HEK293 (cell line): ENCODE data around the gene THEM4.

ENCODE experiments used
- CTCF ChIA-PET: fragments of 350-600 bp; formaldehyde crosslinking; extraction: SDS; loops from one replicate; lab custom pipeline; 2021; ENCODE audit warnings: antibody characterized with exemption; lab: Yijun Ruan, JAX
- POLR2A ChIA-PET: fragments of 300-600 bp; formaldehyde crosslinking; extraction: SDS; loops from one replicate; lab custom pipeline; 2020; ENCODE audit warnings: antibody characterized with exemption, inconsistent platforms; lab: Yijun Ruan, JAX
- H3K27ac ChIP-seq: fragments of 200-500 bp; sonication (Bioruptor generic); 2 replicates; pipeline ENCODE4 v1.5.1; 2014; ENCODE audit warnings: low read depth, low read length, control low read depth, inconsistent platforms; ENCODE audit errors: extremely low read depth
- H3K36me3 ChIP-seq, 2 experiments: fragments of 200-500 bp in 1 of 2; sonication (Bioruptor generic) in 1 of 2; 1 replicate in 1 of 2; 2 replicates in 1 of 2; pipeline ENCODE4 v1.5.1; 2014 to 2017; ENCODE audit warnings: inconsistent platforms in 2 of 2, low read length in 2 of 2; ENCODE audit not compliant: control insufficient read depth in 2 of 2, insufficient read depth in 1 of 2
- H3K4me1 ChIP-seq: fragments of 200-500 bp; sonication (Bioruptor generic); 2 replicates; pipeline ENCODE4 v1.5.1; 2014; ENCODE audit warnings: mild to moderate bottlenecking, low read length, inconsistent platforms; ENCODE audit not compliant: control insufficient read depth, insufficient read depth
- H3K4me3 ChIP-seq: 2 replicates; pipeline ENCODE4 v1.5.1; 2011; ENCODE audit warnings: low read depth, mild to moderate bottlenecking, control low read depth, low read length, moderate library complexity
- H3K9me3 ChIP-seq: fragments of 200-500 bp; sonication (Bioruptor generic); 2 replicates; pipeline ENCODE4 v1.5.1; 2014; ENCODE audit warnings: low read depth, low read length, inconsistent platforms; ENCODE audit not compliant: control insufficient read depth, insufficient read depth
- AEBP2 ChIP-seq: fragments of 450-650 bp; formaldehyde crosslinking; IDR thresholded peaks from 2 replicates; pipeline ENCODE4 v1.5.1; 2016; ENCODE audit warnings: missing biosample characterization, missing genetic modification characterization, borderline replicate concordance
- EGR2 ChIP-seq: fragments of 450-650 bp; formaldehyde crosslinking; IDR thresholded peaks from 2 replicates; pipeline ENCODE4 v1.5.1; 2016; ENCODE audit warnings: low read depth, missing biosample characterization, missing genetic modification characterization
- HOXA7 ChIP-seq: sonication (generic); formaldehyde crosslinking; IDR thresholded peaks from 2 replicates; pipeline ENCODE4 v1.8.1; 2022; ENCODE audit warnings: missing genetic modification reagents, borderline replicate concordance
- KLF7 ChIP-seq: fragments of 450-650 bp; formaldehyde crosslinking; IDR thresholded peaks from 2 replicates; pipeline ENCODE4 v1.5.1; 2016; ENCODE audit warnings: missing biosample characterization, missing genetic modification characterization, borderline replicate concordance
- MEIS1 ChIP-seq: sonication (generic); formaldehyde crosslinking; IDR thresholded peaks from 2 replicates; pipeline ENCODE4 v1.8.1; 2022; ENCODE audit warnings: missing genetic modification reagents, mild to moderate bottlenecking, borderline replicate concordance
- PRDM1 ChIP-seq: fragments of 450-650 bp; formaldehyde crosslinking; IDR thresholded peaks from 2 replicates; pipeline ENCODE4; 2016; ENCODE audit warnings: missing biosample characterization, missing genetic modification characterization
- SP7 ChIP-seq: fragments of 450-650 bp; formaldehyde crosslinking; IDR thresholded peaks from 2 replicates; pipeline ENCODE4 v1.5.1; 2016; ENCODE audit warnings: missing biosample characterization, missing genetic modification characterization
- ZBTB17 ChIP-seq: fragments of 450-650 bp; formaldehyde crosslinking; IDR thresholded peaks from 2 replicates; pipeline ENCODE4 v1.5.1; 2016; ENCODE audit warnings: missing biosample characterization, missing genetic modification characterization
- ZBTB21 ChIP-seq: fragments of 450-650 bp; formaldehyde crosslinking; IDR thresholded peaks from 2 replicates; pipeline ENCODE4 v1.5.1; 2017; ENCODE audit warnings: missing biosample characterization, missing genetic modification characterization
- ZEB2 ChIP-seq: fragments of 450-650 bp; formaldehyde crosslinking; IDR thresholded peaks from 2 replicates; pipeline ENCODE4 v1.5.1; 2016; ENCODE audit warnings: missing biosample characterization, missing genetic modification characterization
- ZNF10 ChIP-seq: fragments of 450-650 bp; formaldehyde crosslinking; IDR thresholded peaks from 2 replicates; pipeline ENCODE4 v1.5.1; 2017; ENCODE audit warnings: missing biosample characterization, missing genetic modification characterization
- ZNF138 ChIP-seq: fragments of 450-650 bp; formaldehyde crosslinking; IDR thresholded peaks from 2 replicates; pipeline ENCODE4 v1.5.1; 2016; ENCODE audit warnings: missing biosample characterization, missing genetic modification characterization, borderline replicate concordance
- ZNF184 ChIP-seq: fragments of 450-650 bp; IDR thresholded peaks from 2 replicates; pipeline ENCODE4 v1.5.1; 2018; ENCODE audit warnings: missing biosample characterization, mild to moderate bottlenecking, missing genetic modification characterization
- ZNF19 ChIP-seq: fragments of 450-650 bp; formaldehyde crosslinking; IDR thresholded peaks from 2 replicates; pipeline ENCODE4; 2016; ENCODE audit warnings: missing biosample characterization, missing genetic modification characterization, low read depth
- ZNF223 ChIP-seq: fragments of 450-650 bp; formaldehyde crosslinking; IDR thresholded peaks from 2 replicates; pipeline ENCODE4 v1.5.1; 2016; ENCODE audit warnings: missing biosample characterization, missing genetic modification characterization
- ZNF23 ChIP-seq: fragments of 450-650 bp; formaldehyde crosslinking; IDR thresholded peaks from 2 replicates; pipeline ENCODE4 v1.5.1; 2016; ENCODE audit warnings: missing biosample characterization, missing genetic modification characterization, borderline replicate concordance
- ZNF248 ChIP-seq: fragments of 450-650 bp; formaldehyde crosslinking; IDR thresholded peaks from 2 replicates; pipeline ENCODE4 v1.5.1; 2017; ENCODE audit warnings: missing biosample characterization, missing genetic modification characterization
- ZNF426 ChIP-seq: fragments of 450-650 bp; formaldehyde crosslinking; IDR thresholded peaks from 2 replicates; pipeline ENCODE4 v1.5.1; 2017; ENCODE audit warnings: missing biosample characterization, missing genetic modification characterization, mild to moderate bottlenecking, inconsistent platforms, moderate library complexity
- ZNF529 ChIP-seq: fragments of 450-650 bp; formaldehyde crosslinking; IDR thresholded peaks from 2 replicates; pipeline ENCODE4 v1.5.1; 2017; ENCODE audit warnings: missing genetic modification characterization, missing biosample characterization; ENCODE audit not compliant: insufficient replicate concordance
- ZNF530 ChIP-seq: fragments of 450-650 bp; formaldehyde crosslinking; IDR thresholded peaks from 2 replicates; pipeline ENCODE4 v1.5.1; 2016; ENCODE audit warnings: low read depth, missing biosample characterization, missing genetic modification characterization
- ZNF544 ChIP-seq: fragments of 450-650 bp; formaldehyde crosslinking; IDR thresholded peaks from 2 replicates; pipeline ENCODE4 v1.5.0; 2017; ENCODE audit warnings: missing biosample characterization, missing genetic modification characterization
- ZNF621 ChIP-seq: fragments of 450-650 bp; formaldehyde crosslinking; IDR thresholded peaks from 2 replicates; pipeline ENCODE4 v1.5.1; 2017; ENCODE audit warnings: missing biosample characterization, missing genetic modification characterization
- ZNF624 ChIP-seq: fragments of 450-650 bp; formaldehyde crosslinking; IDR thresholded peaks from 2 replicates; pipeline ENCODE4 v1.5.1; 2017; ENCODE audit warnings: missing biosample characterization, missing genetic modification characterization
- ZNF639 ChIP-seq: fragments of 450-650 bp; formaldehyde crosslinking; IDR thresholded peaks from 2 replicates; pipeline ENCODE4 v1.5.1; 2016; ENCODE audit warnings: missing biosample characterization, missing genetic modification characterization
- ZNF747 ChIP-seq: fragments of 450-650 bp; formaldehyde crosslinking; IDR thresholded peaks from 2 replicates; pipeline ENCODE4 v1.5.1; 2016; ENCODE audit warnings: missing biosample characterization, missing genetic modification characterization
- ZNF792 ChIP-seq: fragments of 450-650 bp; formaldehyde crosslinking; IDR thresholded peaks from 2 replicates; pipeline ENCODE4 v1.5.1; 2016; ENCODE audit warnings: missing biosample characterization, missing genetic modification characterization
- ZSCAN30 ChIP-seq: fragments of 450-650 bp; IDR thresholded peaks from 2 replicates; pipeline ENCODE4 v1.5.1; 2018; ENCODE audit warnings: missing biosample characterization, mild to moderate bottlenecking, missing genetic modification characterization, moderate library complexity
- TF ChIP-seq, protein P1 (sequence below): fragments of 450-650 bp; formaldehyde crosslinking; IDR thresholded peaks from 2 replicates; pipeline ENCODE4; 2016; ENCODE audit warnings: missing biosample characterization, missing genetic modification characterization

Gene THEM4

GRCh38 chr1:151952811-151953210 lies 43.5 kb upstream of the THEM4 start (continued):
- no peak for TF ChIP-seq AEBP2
- TF ChIP-seq ZNF248 (tag by site-specific recombination) = no peak
- TF ChIP-seq ZNF792 (tag by site-specific recombination) = no peak
- TF ChIP-seq ZNF23 = no peak
- no peak for TF ChIP-seq ZNF426 (tag by site-specific recombination)
- TF ChIP-seq, protein P1, sequence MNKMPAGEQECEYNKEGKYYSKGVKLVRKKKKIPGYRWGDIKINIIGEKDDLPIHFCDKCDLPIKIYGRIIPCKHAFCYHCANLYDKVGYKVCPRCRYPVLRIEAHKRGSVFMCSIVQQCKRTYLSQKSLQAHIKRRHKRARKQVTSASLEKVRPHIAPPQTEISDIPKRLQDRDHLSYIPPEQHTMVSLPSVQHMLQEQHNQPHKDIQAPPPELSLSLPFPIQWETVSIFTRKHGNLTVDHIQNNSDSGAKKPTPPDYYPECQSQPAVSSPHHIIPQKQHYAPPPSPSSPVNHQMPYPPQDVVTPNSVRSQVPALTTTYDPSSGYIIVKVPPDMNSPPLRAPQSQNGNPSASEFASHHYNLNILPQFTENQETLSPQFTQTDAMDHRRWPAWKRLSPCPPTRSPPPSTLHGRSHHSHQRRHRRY (tag by site-specific recombination) = no peak
- TF ChIP-seq MEIS1 (CRISPR knock-in tag) = no peak
- TF ChIP-seq ZNF544 (tag by site-specific recombination) = no peak

- POLR2A ChIA-PET = no interaction called here
- H3K4me1 ChIP-seq = peaks cover 13% of the 10 kb centered on the region
These were observed 40.3 kb upstream of the THEM4 start for GRCh38 chr1:151949371-151950193.

GRCh38 chr1:151948506-151948905 lies 39.2 kb upstream of the THEM4 start:
- Histone ChIP-seq H3K27ac (no peak overlapping the region), H3K9me3 (no peaks in the 10 kb centered on the region), H3K4me1 (peaks cover 15% of the 10 kb centered on the region), H3K4me3 (no peak overlapping the region), H3K36me3 (no peaks in the 10 kb centered on the region)
- ChIA-PET POLR2A (no interaction called here), CTCF (interaction anchor here (0.6 kb wide), 1 partner anchor 22 kb away, joined by 3 read pairs; no protein-coding TSS in a partner anchor)
- no peak for TF ChIP-seq ZSCAN30 (tag by site-specific recombination)
- no peak for TF ChIP-seq ZNF138
- no peak for TF ChIP-seq ZNF530 (tag by site-specific recombination)
- TF ChIP-seq KLF7 = no peak
- no peak for TF ChIP-seq ZNF223
- no peak for TF ChIP-seq HOXA7 (CRISPR knock-in tag)
- TF ChIP-seq ZNF10 (tag by site-specific recombination) = no peak

More at GRCh38 chr1:151949371-151950193, 40.3 kb upstream of the THEM4 start:
- Histone ChIP-seq H3K9me3 (no peaks in the 10 kb centered on the region), H3K4me3 (no peak overlapping the region), H3K27ac (no peak overlapping the region), H3K36me3 (no peaks in the 10 kb centered on the region)
- CTCF ChIA-PET = interaction anchor here (0.6 to 2.3 kb wide), 9 partner anchors 15 to 87 kb away, joined by 4 to 9 read pairs (median 4); partner anchors contain the start of gene S100A11
- TF ChIP-seq ZNF184 (tag by site-specific recombination) (no peak), ZNF639 (tag by site-specific recombination) (no peak), SP7 (no peak), ZSCAN30 (tag by site-specific recombination) (no peak), ZBTB21 (tag by site-specific recombination) (no peak), ZNF529 (tag by site-specific recombination) (no peak), ZBTB17 (tag by site-specific recombination) (no peak), PRDM1 (tag by site-specific recombination) (no peak), ZNF624 (no peak), ZEB2 (no peak), ZNF621 (tag by site-specific recombination) (no peak), ZNF747 (no peak), ZNF223 (no peak), EGR2 (tag by site-specific recombination) (no peak), ZNF19 (tag by site-specific recombination) (no peak), MEIS1 (CRISPR knock-in tag) (no peak)
- TF ChIP-seq, protein P1 (tag by site-specific recombination) = no peak
